Endothelial cell of umbilical vein (primary cell): ENCODE results near the gene MGAT4B. TPM values are rescaled to one million over a fixed set of nuclear protein-coding genes. Genes with fewer than 3 reads are reported as not detected.

Source experiments
- BruUV-seq: library from RNA; stranded (reverse); fragments of 400-500 nt; replicated peaks from 2 replicates; lab custom pipeline; 2021; lab: Mats Ljungman, UMichigan
- CTCF ChIA-PET: fragments of 300-600, 350-600 bp; sonication (Branson Sonifier 250); formaldehyde crosslinking; loops from one replicate; lab custom pipeline; 2021; ENCODE audit warnings: antibody characterized with exemption, inconsistent platforms; lab: Charles Lee
- POLR2A ChIA-PET: fragments of 300-600, 350-600 bp; sonication (Branson Sonifier 250); formaldehyde crosslinking; loops from one replicate; lab custom pipeline; 2021; ENCODE audit warnings: antibody characterized with exemption, inconsistent platforms; lab: Charles Lee
- DNase-seq: peaks from one replicate; pipeline ENCODE4 v3.0.0-alpha.2; 2011; ENCODE audit warnings: low read depth, low spot score
- FAIRE-seq: peaks from 2 replicates; lab custom pipeline; 2011; peaks lifted over from hg19 to GRCh38; lab: Jason Lieb, UNC
- H2AFZ ChIP-seq: 2 replicates; pipeline ENCODE4 v1.6.0; 2012; ENCODE audit warnings: low read depth, low read length, control low read depth, inconsistent platforms
- H3K27ac ChIP-seq: 2 replicates; pipeline ENCODE4 v1.5.1; 2011; ENCODE audit warnings: low read depth, mild to moderate bottlenecking, control low read depth, low read length, moderate library complexity; ENCODE audit not compliant: insufficient read depth
- H3K27me3 ChIP-seq, 2 experiments: 2 replicates each; pipeline versions ENCODE4 v1.6.0 to v1.6.1; 2011; ENCODE audit warnings: low read length in 2 of 2, mixed read lengths in 1 of 2; ENCODE audit not compliant: control insufficient read depth in 2 of 2, insufficient read depth in 2 of 2
- H3K36me3 ChIP-seq, 2 experiments: 2 replicates in 1 of 2; 3 replicates in 1 of 2; pipeline ENCODE4 v1.5.1; 2011; ENCODE audit warnings: low read length in 2 of 2, mild to moderate bottlenecking in 1 of 2, moderate library complexity in 1 of 2; ENCODE audit not compliant: control insufficient read depth in 2 of 2, insufficient read depth in 2 of 2; ENCODE audit errors: extremely low read depth in 1 of 2
- H3K4me1 ChIP-seq: 3 replicates; pipeline ENCODE4 v1.5.1; 2011; ENCODE audit warnings: mild to moderate bottlenecking, low read length; ENCODE audit not compliant: control insufficient read depth, insufficient read depth; ENCODE audit errors: extremely low read depth
- H3K4me2 ChIP-seq: 2 replicates; pipeline ENCODE4 v1.6.1; 2011; ENCODE audit warnings: low read length, control low read depth, mixed read lengths; ENCODE audit not compliant: insufficient read depth
- H3K4me3 ChIP-seq, 3 experiments: fragments of 200-600 bp in 1 of 3; sonication (generic), shearing (Covaris generic) in 1 of 3; replicated peaks in 1 of 3; 2 replicates each; pipeline ENCODE4 v1.5.1; 2011 to 2016; ENCODE audit warnings: control low read depth in 3 of 3, low read length in 3 of 3, mild to moderate bottlenecking in 2 of 3, inconsistent platforms in 1 of 3, low read depth in 1 of 3, moderate library complexity in 1 of 3; ENCODE audit not compliant: insufficient read depth in 1 of 3
- H3K79me2 ChIP-seq: 2 replicates; pipeline ENCODE4 v1.6.0; 2012; ENCODE audit warnings: low read length, inconsistent platforms; ENCODE audit not compliant: control insufficient read depth, insufficient read depth
- H3K9ac ChIP-seq: replicated peaks from 2 replicates; pipeline ENCODE3; 2011; ENCODE audit warnings: low read length, control low read depth; ENCODE audit not compliant: insufficient read depth; ENCODE audit errors: extremely low read depth
- H3K9me1 ChIP-seq: replicated peaks from 3 replicates; pipeline ENCODE4 v1.6.0; 2011; ENCODE audit warnings: mild to moderate bottlenecking, low read length; ENCODE audit not compliant: control insufficient read depth, insufficient read depth; ENCODE audit errors: extremely low read depth
- H3K9me3 ChIP-seq: replicated peaks from 2 replicates; pipeline ENCODE4 v1.5.1; 2012; ENCODE audit warnings: low read length, inconsistent platforms; ENCODE audit not compliant: control insufficient read depth, insufficient read depth
- H4K20me1 ChIP-seq: replicated peaks from 2 replicates; pipeline ENCODE3; 2011; ENCODE audit warnings: mild to moderate bottlenecking, low read length; ENCODE audit not compliant: control insufficient read depth, insufficient read depth; ENCODE audit errors: extremely low read depth
- CTCF ChIP-seq, 2 donors: IDR thresholded peaks; 1 replicate in 1 of 2; 2 replicates in 1 of 2; pipeline ENCODE4 v1.5.1; 2011; ENCODE audit warnings: low read length in 2 of 2, mild to moderate bottlenecking in 2 of 2, moderate library complexity in 2 of 2, control low read depth in 1 of 2, inconsistent platforms in 1 of 2, low read depth in 1 of 2; ENCODE audit not compliant: insufficient read depth in 1 of 2; ENCODE audit errors: extremely low read depth in 1 of 2
- EZH2 ChIP-seq: IDR thresholded peaks from 2 replicates; pipeline ENCODE4 v1.6.1; 2012; ENCODE audit warnings: borderline replicate concordance, low read depth, mild to moderate bottlenecking, moderate library complexity, low read length, inconsistent platforms; ENCODE audit not compliant: severe bottlenecking
- FOS ChIP-seq: IDR thresholded peaks from 2 replicates; pipeline ENCODE4 v1.6.1; 2011; ENCODE audit warnings: mild to moderate bottlenecking, low read length, moderate library complexity, borderline replicate concordance; ENCODE audit not compliant: insufficient read depth
- GATA2 ChIP-seq: IDR thresholded peaks from 2 replicates; pipeline ENCODE4 v1.7.0; 2011; ENCODE audit warnings: low read depth, mild to moderate bottlenecking, moderate library complexity, mixed read lengths, low read length; ENCODE audit not compliant: insufficient read length, insufficient read depth
- JUN ChIP-seq: IDR thresholded peaks from 2 replicates; pipeline ENCODE4 v1.6.1; 2011; ENCODE audit warnings: borderline replicate concordance, low read depth; ENCODE audit not compliant: insufficient read length, insufficient read depth
- MAX ChIP-seq: IDR thresholded peaks from 2 replicates; pipeline ENCODE4 v1.6.1; 2011; ENCODE audit not compliant: insufficient read depth, insufficient read length
- MYC ChIP-seq: IDR thresholded peaks from one replicate; pipeline ENCODE4 v1.6.1; 2011; ENCODE audit warnings: mild to moderate bottlenecking, low read depth, low read length
- POLR2A ChIP-seq: IDR thresholded peaks from 2 replicates; pipeline ENCODE4 v1.6.1; 2012; ENCODE audit warnings: low read depth, mild to moderate bottlenecking, control low read depth, low read length
- POLR2AphosphoS5 ChIP-seq: IDR thresholded peaks from 2 replicates; pipeline ENCODE4 v1.6.1; 2012; ENCODE audit warnings: low read depth, mild to moderate bottlenecking, control low read depth, low read length, moderate library complexity; ENCODE audit not compliant: insufficient read depth
- dilution Hi-C: fragments of 300-500 bp; cut with MboI; formaldehyde crosslinking; loops from one replicate; pipeline ENCODE4 v1.15.0; 2019; ENCODE audit warnings: low sequenced_read_pairs; ENCODE audit not compliant: extremely low pct_ligation_motif_present
- intact Hi-C: fragments of 100-400 bp; cut with micrococcal nuclease; formaldehyde crosslinking; loops from one replicate; pipeline ENCODE4 v1.10.0; 2022
- polyA plus RNA-seq, 4 experiments: library from polyadenylated mRNA; depleted of rRNA in 3 of 4; stranded (reverse) in 3 of 4; unstranded in 1 of 4; fragments of >200 nt; gene quantifications; 2 replicates each; pipeline versions ENCODE4 v1.2.1 to v1.2.3, GENCODE V29; 2011 to 2012; ENCODE audit warnings: missing spikeins in 1 of 4
- total RNA-seq: library from RNA; stranded (reverse); gene quantifications from 2 replicates; pipeline ENCODE4 v1.2.3, GENCODE V29; 2021

Gene MGAT4B
- total and polyA plus RNA-seq, 2 donors (not counting 3 experiments of a cell fraction or from before 2014, with no cell fraction given) = 243 TPM

GRCh38 chr5:179762079-179762780 lies 44.4 kb downstream of the MGAT4B start:
- peaks cover 52% of the 10 kb centered on the region for H3K4me1 ChIP-seq
- H3K27ac ChIP-seq = no peak overlapping the region
- dilution Hi-C loops (no loop called here), intact Hi-C loops (loop anchor here (2.0 kb wide), 1 partner anchor 329 kb away; no protein-coding TSS in a partner anchor)
- FAIRE-seq (no peak), DNase-seq (no peak)
- CTCF ChIA-PET = interaction anchor here (0.8 to 7.1 kb wide), 29 partner anchors 7 to 447 kb away, joined by 3 to 103 read pairs (median 5); partner anchors contain the start of genes LTC4S, MAML1 and SQSTM1
- H3K79me2 ChIP-seq = peaks cover 52% of the 10 kb centered on the region
- BruUV-seq = no TSS peak
- no peak overlapping the region for H3K4me3 ChIP-seq
- no peak overlapping the region for H3K4me2 ChIP-seq
- no peaks in the 10 kb centered on the region for H3K36me3 ChIP-seq
- no peak for TF ChIP-seq MAX
- no peak overlapping the region for H2AFZ ChIP-seq
- no peaks in the 10 kb centered on the region for H3K27me3 ChIP-seq
- H3K9ac ChIP-seq = no peak overlapping the region
- H4K20me1 ChIP-seq = peaks cover 2% of the 10 kb centered on the region
- POLR2A ChIA-PET = interaction anchor here (0.5 to 1.4 kb wide), 4 partner anchors 9 to 139 kb away, joined by 3 to 5 read pairs (median 4); partner anchors contain the start of genes HNRNPH1 and SQSTM1
- no peaks in the 10 kb centered on the region for H3K9me1 ChIP-seq
- no peaks in the 10 kb centered on the region for H3K9me3 ChIP-seq

GRCh38 chr5:179759581-179760551 lies 46.8 kb downstream of the MGAT4B start:
- no peaks in the 10 kb centered on the region for H3K9me3 ChIP-seq
- no peak overlapping the region for H3K27ac ChIP-seq
- H3K9me1 ChIP-seq = no peaks in the 10 kb centered on the region
- TF ChIP-seq POLR2A (no peak), JUN (no peak), MYC (no peak), MAX (no peak), CTCF (IDR thresholded peaks at IDR 0.05; ENCODE audit: extremely low read depth in 1 of 2, insufficient read depth in 1 of 2, low read depth in 1 of 2, low read length in 2 of 2) (no peak), GATA2 (no peak), EZH2 (no peak), POLR2AphosphoS5 (no peak), FOS (no peak)
- dilution Hi-C loops (no loop called here), intact Hi-C loops (no loop called here)
- no peaks in the 10 kb centered on the region for H3K27me3 ChIP-seq
- H2AFZ ChIP-seq = no peak overlapping the region
- H3K4me3 ChIP-seq = no peak overlapping the region
- no peak overlapping the region for H3K4me2 ChIP-seq
- H3K79me2 ChIP-seq = peaks cover 52% of the 10 kb centered on the region
- ChIA-PET POLR2A (no interaction called here), CTCF (interaction anchor here (7.1 kb wide), 1 partner anchor 35 kb away, joined by 103 read pairs; the partner anchor contains the start of gene LTC4S)
- no peak for DNase-seq
- no TSS peak for BruUV-seq
- no peaks in the 10 kb centered on the region for H3K36me3 ChIP-seq
- H4K20me1 ChIP-seq = peaks cover 2% of the 10 kb centered on the region
- no peak overlapping the region for H3K9ac ChIP-seq
- peaks cover 29% of the 10 kb centered on the region for H3K4me1 ChIP-seq
- FAIRE-seq = no peak
